ENCODE measurements around the gene NPHS2. TPM values are rescaled to one million over a fixed set of nuclear protein-coding genes. Genes with fewer than 3 reads are reported as not detected.

Gene NPHS2
- not detected for total RNA-seq
- not detected for polyA plus RNA-seq
- long read RNA-seq, donor 1: 0 reads
- long read RNA-seq, donor 2: 0 reads
- long read RNA-seq, donor 3: 0 reads
- long read RNA-seq, donor 4: 0 reads

GRCh38 chr1:179575497-179576314, at the start of gene NPHS2:
NPHS2 (minus strand) TSS chr1:179575948; CDS start chr1:179575864, 84 bp downstream.
- Histone ChIP-seq H3K27me3 (ENCODE audit: control insufficient read depth, insufficient read depth) (peaks cover 10% of the 10 kb centered on the region), H3K27ac (ENCODE audit: low read length) (no peak within 1 kb of the TSS), H3K9me3 (ENCODE audit: control insufficient read depth, low read length) (no peaks in the 10 kb centered on the region), H3K4me3 (ENCODE audit: low read length) (peak within 1 kb of the TSS; percentile 9), H3K4me1 (ENCODE audit: control insufficient read depth, insufficient read depth, low read length) (no peaks in the 10 kb centered on the region)
- ATAC-seq (peak in 1 of 2 donors; percentile 29), DNase-seq (peak in 1 of 3 donors; percentile 37)
- WGBS: 4% methylated on average over 77 of the region's 77 CpGs
- intact Hi-C loops (cut with DNase I): no loop called here

GRCh38 chr1:179612361-179612760, 36.6 kb upstream of the NPHS2 start:
- no peak for ATAC-seq

GRCh38 chr1:179601093-179601492, 25.3 kb upstream of the NPHS2 start:
- no peak overlapping the region for H3K27ac ChIP-seq (ENCODE audit: low read length)
- no peaks in the 10 kb centered on the region for H3K9me3 ChIP-seq (ENCODE audit: control insufficient read depth, low read length)
- no peaks in the 10 kb centered on the region for H3K4me1 ChIP-seq (ENCODE audit: control insufficient read depth, insufficient read depth, low read length)
- H3K27me3 ChIP-seq (ENCODE audit: control insufficient read depth, insufficient read depth): no peaks in the 10 kb centered on the region
- intact Hi-C loops (cut with DNase I): no loop called here
- ATAC-seq (no peak), DNase-seq (no peak)
- 76% methylated on average over 1 of the region's 1 CpG for WGBS
- no peak overlapping the region for H3K4me3 ChIP-seq (ENCODE audit: low read length)

More at GRCh38 chr1:179612361-179612760, 36.6 kb upstream of the NPHS2 start:
- no peaks in the 10 kb centered on the region for H3K4me1 ChIP-seq (ENCODE audit: control insufficient read depth, insufficient read depth, low read length)
- no peak overlapping the region for H3K4me3 ChIP-seq (ENCODE audit: low read length)
- intact Hi-C loops (cut with DNase I): no loop called here
- H3K27me3 ChIP-seq (ENCODE audit: control insufficient read depth, insufficient read depth): no peaks in the 10 kb centered on the region
- no peak for DNase-seq
- no peaks in the 10 kb centered on the region for H3K9me3 ChIP-seq (ENCODE audit: control insufficient read depth, low read length)
- 78% methylated on average over 3 of the region's 3 CpGs for WGBS
- H3K27ac ChIP-seq (ENCODE audit: low read length): no peak overlapping the region

- ATAC-seq (peak in 1 of 2 donors; percentile 33), DNase-seq (no peak)
- Histone ChIP-seq H3K4me3 (ENCODE audit: low read length) (no peak overlapping the region), H3K27ac (ENCODE audit: low read length) (no peak overlapping the region), H3K27me3 (ENCODE audit: control insufficient read depth, insufficient read depth) (no peaks in the 10 kb centered on the region), H3K4me1 (ENCODE audit: control insufficient read depth, insufficient read depth, low read length) (no peaks in the 10 kb centered on the region), H3K9me3 (ENCODE audit: control insufficient read depth, low read length) (no peaks in the 10 kb centered on the region)
- intact Hi-C loops (cut with DNase I): no loop called here
These were observed 24.0 kb upstream of the NPHS2 start for GRCh38 chr1:179599623-179600249.

GRCh38 chr1:179598631-179599030, 22.9 kb upstream of the NPHS2 start:
- DNase-seq: no peak
- Histone ChIP-seq H3K9me3 (ENCODE audit: control insufficient read depth, low read length) (no peaks in the 10 kb centered on the region), H3K27me3 (ENCODE audit: control insufficient read depth, insufficient read depth) (no peaks in the 10 kb centered on the region), H3K4me1 (ENCODE audit: control insufficient read depth, insufficient read depth, low read length) (no peaks in the 10 kb centered on the region), H3K27ac (ENCODE audit: low read length) (no peak overlapping the region), H3K4me3 (ENCODE audit: low read length) (no peak overlapping the region)
- intact Hi-C loops (cut with DNase I): no loop called here
- 73% methylated on average over 1 of the region's 1 CpG for WGBS
- no peak for ATAC-seq

GRCh38 chr1:179591592-179592580, 16.1 kb upstream of the NPHS2 start, which contains the start of gene TDRD5:
TDRD5 (plus strand) TSS chr1:179591832; CDS start chr1:179592616, 784 bp downstream.
- DNase-seq (peak in 1 of 3 donors; percentile 49), ATAC-seq (peak; percentile 36 to 43)
- Histone ChIP-seq H3K27ac (ENCODE audit: low read length) (no peak within 1 kb of the TSS), H3K9me3 (ENCODE audit: control insufficient read depth, low read length) (no peaks in the 10 kb centered on the region), H3K4me1 (ENCODE audit: control insufficient read depth, insufficient read depth, low read length) (peaks cover 3% of the 10 kb centered on the region), H3K27me3 (ENCODE audit: control insufficient read depth, insufficient read depth) (no peaks in the 10 kb centered on the region), H3K4me3 (ENCODE audit: low read length) (peak within 1 kb of the TSS; percentile 11)
- WGBS: 13% methylated on average over 75 of the region's 75 CpGs
- intact Hi-C loops (cut with DNase I): no loop called here

GRCh38 chr1:179591253-179591591, 15.5 kb upstream of the NPHS2 start:
- Histone ChIP-seq H3K27me3 (ENCODE audit: control insufficient read depth, insufficient read depth) (no peaks in the 10 kb centered on the region), H3K4me3 (ENCODE audit: low read length) (peak overlapping the region; percentile 11), H3K9me3 (ENCODE audit: control insufficient read depth, low read length) (no peaks in the 10 kb centered on the region), H3K27ac (ENCODE audit: low read length) (no peak overlapping the region), H3K4me1 (ENCODE audit: control insufficient read depth, insufficient read depth, low read length) (peaks cover 3% of the 10 kb centered on the region)
- intact Hi-C loops (cut with DNase I): no loop called here
- ATAC-seq (no peak), DNase-seq (no peak)
- 26% methylated on average over 7 of the region's 7 CpGs for WGBS

- peaks cover 3% of the 10 kb centered on the region for H3K4me1 ChIP-seq (ENCODE audit: control insufficient read depth, insufficient read depth, low read length)
- intact Hi-C loops (cut with DNase I): no loop called here
- DNase-seq (no peak), ATAC-seq (no peak)
- WGBS: 88% methylated on average over 11 of the region's 11 CpGs
- no peaks in the 10 kb centered on the region for H3K27me3 ChIP-seq (ENCODE audit: control insufficient read depth, insufficient read depth)
- H3K4me3 ChIP-seq (ENCODE audit: low read length): no peak overlapping the region
- no peaks in the 10 kb centered on the region for H3K9me3 ChIP-seq (ENCODE audit: control insufficient read depth, low read length)
- H3K27ac ChIP-seq (ENCODE audit: low read length): no peak overlapping the region
These were observed 14.9 kb upstream of the NPHS2 start for GRCh38 chr1:179590671-179591070.

- 80% methylated on average over 4 of the region's 4 CpGs for WGBS
- H3K27me3 ChIP-seq (ENCODE audit: control insufficient read depth, insufficient read depth): no peaks in the 10 kb centered on the region
- intact Hi-C loops (cut with DNase I): no loop called here
These were observed 13.8 kb upstream of the NPHS2 start for GRCh38 chr1:179589509-179589908.

GRCh38 chr1:179588425-179589024, 12.8 kb upstream of the NPHS2 start:
- DNase-seq (no peak), ATAC-seq (no peak)
- no peak overlapping the region for H3K4me3 ChIP-seq (ENCODE audit: low read length)
- 77% methylated on average over 18 of the region's 18 CpGs for WGBS
- no peak overlapping the region for H3K27ac ChIP-seq (ENCODE audit: low read length)
- intact Hi-C loops (cut with DNase I): no loop called here
- H3K4me1 ChIP-seq (ENCODE audit: control insufficient read depth, insufficient read depth, low read length): peaks cover 3% of the 10 kb centered on the region
- H3K27me3 ChIP-seq (ENCODE audit: control insufficient read depth, insufficient read depth): no peaks in the 10 kb centered on the region
- H3K9me3 ChIP-seq (ENCODE audit: control insufficient read depth, low read length): no peaks in the 10 kb centered on the region

More at GRCh38 chr1:179589509-179589908, 13.8 kb upstream of the NPHS2 start:
- no peak overlapping the region for H3K4me3 ChIP-seq (ENCODE audit: low read length)
- ATAC-seq (no peak), DNase-seq (no peak)
- H3K4me1 ChIP-seq (ENCODE audit: control insufficient read depth, insufficient read depth, low read length): peaks cover 3% of the 10 kb centered on the region
- no peaks in the 10 kb centered on the region for H3K9me3 ChIP-seq (ENCODE audit: control insufficient read depth, low read length)
- no peak overlapping the region for H3K27ac ChIP-seq (ENCODE audit: low read length)
